H1 (cell line): ENCODE results near the gene RPL19. TPM values are rescaled to one million over a fixed set of nuclear protein-coding genes. Genes with fewer than 3 reads are reported as not detected.

ENCODE experiments used
- CTCF ChIA-PET: fragments of 300-600 bp; sonication (Branson Sonifier 250); formaldehyde crosslinking; loops from one replicate; lab custom pipeline; 2021; ENCODE audit not compliant: partially characterized antibody; lab: Charles Lee
- POLR2A ChIA-PET: fragments of 300-600 bp; sonication (Branson Sonifier 250); formaldehyde crosslinking; loops from one replicate; lab custom pipeline; 2021; ENCODE audit warnings: inconsistent platforms; ENCODE audit not compliant: partially characterized antibody; lab: Charles Lee
- DNase-seq, 2 experiments: peaks; one replicate each; pipeline versions ENCODE4 v3.0.0 to v3.0.0-alpha.2; 2010 to 2022; ENCODE audit warnings: low spot score in 2 of 2, low read depth in 1 of 2, mixed read lengths in 1 of 2
- FAIRE-seq: peaks from 2 replicates; lab custom pipeline; 2011; peaks lifted over from hg19 to GRCh38; lab: Jason Lieb, UNC
- H2AFZ ChIP-seq: 2 replicates; pipeline ENCODE4 v1.8.1; 2012; ENCODE audit warnings: low read length, inconsistent platforms
- H2AK5ac ChIP-seq: 2 replicates; pipeline ENCODE4 v1.6.1; 2013; ENCODE audit warnings: low read depth, low read length
- H2BK120ac ChIP-seq: replicated peaks from 2 replicates; pipeline ENCODE3; 2013; ENCODE audit warnings: low read depth, low read length, inconsistent platforms
- H2BK12ac ChIP-seq: 2 replicates; pipeline ENCODE4 v1.6.1; 2013; ENCODE audit warnings: low read depth, low read length
- H2BK15ac ChIP-seq: 2 replicates; pipeline ENCODE4 v1.6.1; 2013; ENCODE audit warnings: low read length
- H2BK20ac ChIP-seq: 2 replicates; pipeline ENCODE4 v1.6.1; 2013; ENCODE audit warnings: low read length
- H2BK5ac ChIP-seq: 2 replicates; pipeline ENCODE4 v1.6.1; 2013; ENCODE audit warnings: low read depth, low read length
- H3K14ac ChIP-seq: 2 replicates; pipeline ENCODE4 v1.6.1; 2013; ENCODE audit warnings: inconsistent platforms; ENCODE audit not compliant: insufficient read length
- H3K18ac ChIP-seq: 2 replicates; pipeline ENCODE4 v1.6.1; 2013; ENCODE audit warnings: low read length; ENCODE audit errors: extremely low read depth
- H3K23ac ChIP-seq: 2 replicates; pipeline ENCODE4 v1.6.1; 2013; ENCODE audit warnings: inconsistent platforms; ENCODE audit not compliant: insufficient read length
- H3K23me2 ChIP-seq: 2 replicates; pipeline ENCODE4 v1.6.1; 2013; ENCODE audit warnings: low read depth, low read length
- H3K27ac ChIP-seq: 2 replicates; pipeline ENCODE4 v1.6.1; 2011; ENCODE audit warnings: low read depth, low read length, inconsistent platforms
- H3K27me3 ChIP-seq, 4 experiments: replicated peaks in 1 of 4; 1 replicate in 1 of 4; 2 replicates in 3 of 4; pipeline versions ENCODE4 v1.6.1 to v1.8.1; 2011 to 2013; ENCODE audit warnings: low read length in 3 of 4, mild to moderate bottlenecking in 3 of 4, inconsistent platforms in 2 of 4, mixed read lengths in 2 of 4, moderate library complexity in 1 of 4; ENCODE audit not compliant: control insufficient read depth in 3 of 4, insufficient read depth in 3 of 4; ENCODE audit errors: extremely low read depth in 1 of 4
- H3K36me3 ChIP-seq, 4 experiments: 2 replicates each; pipeline versions ENCODE4 v1.6.1 to v1.8.1; 2011 to 2013; ENCODE audit warnings: mild to moderate bottlenecking in 4 of 4, low read length in 3 of 4, moderate library complexity in 2 of 4, control low read depth in 1 of 4, inconsistent platforms in 1 of 4; ENCODE audit not compliant: insufficient read depth in 4 of 4, control insufficient read depth in 2 of 4
- H3K4ac ChIP-seq: replicated peaks from 2 replicates; pipeline ENCODE3; 2013; ENCODE audit warnings: low read length, low read depth, mixed read lengths, inconsistent platforms; ENCODE audit not compliant: insufficient read length
- H3K4me1 ChIP-seq, 4 experiments: replicated peaks in 1 of 4; 1 replicate in 1 of 4; 2 replicates in 3 of 4; pipeline versions ENCODE4 v1.6.1 to v1.8.1; 2011 to 2013; ENCODE audit warnings: low read length in 3 of 4, inconsistent platforms in 2 of 4, mixed read lengths in 1 of 4; ENCODE audit not compliant: insufficient read depth in 4 of 4, control insufficient read depth in 3 of 4
- H3K4me2 ChIP-seq, 2 experiments: 2 replicates each; pipeline versions ENCODE4 v1.6.1 to v1.8.1; 2011 to 2013; ENCODE audit warnings: low read depth in 2 of 2, low read length in 2 of 2, control low read depth in 1 of 2, inconsistent platforms in 1 of 2, mild to moderate bottlenecking in 1 of 2; ENCODE audit not compliant: insufficient read depth in 1 of 2
- H3K4me3 ChIP-seq, 4 experiments: fragments of 200-600, 300-600 bp in 1 of 4; sonication (generic), shearing (Covaris generic), sonication (Bioruptor Twin) in 1 of 4; 2 replicates each; pipeline versions ENCODE4 v1.5.1 to v1.8.1; 2011 to 2016; ENCODE audit warnings: low read length in 4 of 4, low read depth in 3 of 4, control low read depth in 2 of 4, inconsistent platforms in 2 of 4, mild to moderate bottlenecking in 2 of 4, mixed read lengths in 1 of 4, moderate library complexity in 1 of 4; ENCODE audit not compliant: insufficient read depth in 2 of 4; ENCODE audit errors: extremely low read depth in 1 of 4
- H3K56ac ChIP-seq: replicated peaks from 2 replicates; pipeline ENCODE3; 2013; ENCODE audit warnings: low read depth, mild to moderate bottlenecking, mixed read lengths, low read length, inconsistent platforms; ENCODE audit not compliant: insufficient read length
- H3K79me1 ChIP-seq: 2 replicates; pipeline ENCODE4 v1.6.1; 2013; ENCODE audit warnings: low read depth, low read length, control low read depth
- H3K79me2 ChIP-seq, 2 experiments: 2 replicates each; pipeline versions ENCODE4 v1.6.1 to v1.8.1; 2012 to 2013; ENCODE audit warnings: low read length in 2 of 2, mild to moderate bottlenecking in 2 of 2, inconsistent platforms in 1 of 2; ENCODE audit not compliant: insufficient read depth in 2 of 2, control insufficient read depth in 1 of 2
- H3K9ac ChIP-seq, 4 experiments: replicated peaks in 1 of 4; 1 replicate in 1 of 4; 2 replicates in 3 of 4; pipeline versions ENCODE4 v1.6.1 to v1.8.1; 2011 to 2013; ENCODE audit warnings: low read depth in 3 of 4, low read length in 3 of 4, control low read depth in 2 of 4, mild to moderate bottlenecking in 2 of 4, moderate library complexity in 2 of 4, inconsistent platforms in 1 of 4; ENCODE audit errors: extremely low read depth in 1 of 4
- H3K9me3 ChIP-seq, 2 experiments: 2 replicates each; pipeline versions ENCODE4 v1.6.1 to v1.8.1; 2012 to 2013; ENCODE audit warnings: mild to moderate bottlenecking in 2 of 2, moderate library complexity in 2 of 2, control low read depth in 1 of 2, inconsistent platforms in 1 of 2, low read depth in 1 of 2, low read length in 1 of 2, mixed read lengths in 1 of 2; ENCODE audit not compliant: insufficient read depth in 2 of 2
- H4K20me1 ChIP-seq, 2 experiments: replicated peaks in 1 of 2; 2 replicates each; pipeline versions ENCODE3 to v1.8.1; 2011 to 2013; ENCODE audit warnings: inconsistent platforms in 2 of 2, low read length in 2 of 2, mild to moderate bottlenecking in 1 of 2; ENCODE audit not compliant: insufficient read depth in 2 of 2, control insufficient read depth in 1 of 2
- H4K5ac ChIP-seq: 2 replicates; pipeline ENCODE4 v1.6.1; 2013; ENCODE audit warnings: low read length, low read depth, mixed read lengths, inconsistent platforms; ENCODE audit not compliant: insufficient read length
- H4K8ac ChIP-seq: 2 replicates; pipeline ENCODE4 v1.8.0; 2013; ENCODE audit warnings: mild to moderate bottlenecking, moderate library complexity, low read length, inconsistent platforms; ENCODE audit not compliant: insufficient read depth; ENCODE audit errors: extremely low read depth
- H4K91ac ChIP-seq: replicated peaks from 2 replicates; pipeline ENCODE3; 2013; ENCODE audit warnings: low read length, mixed read lengths, inconsistent platforms; ENCODE audit not compliant: insufficient read length
- ATF2 ChIP-seq: IDR thresholded peaks from 2 replicates; pipeline ENCODE4 v1.6.1; 2012; ENCODE audit warnings: low read length, inconsistent platforms
- BRCA1 ChIP-seq: IDR thresholded peaks from 2 replicates; pipeline ENCODE4 v1.6.1; 2012; ENCODE audit warnings: low read depth, low read length, improper control_type of control experiment
- CHD2 ChIP-seq: IDR thresholded peaks from 2 replicates; pipeline ENCODE4 v1.6.1; 2012; ENCODE audit warnings: low read length, improper control_type of control experiment
- E2F6 ChIP-seq: IDR thresholded peaks from 2 replicates; pipeline ENCODE4 v1.6.1; 2012; ENCODE audit warnings: inconsistent platforms
- RFX5 ChIP-seq: IDR thresholded peaks from 2 replicates; pipeline ENCODE4 v1.6.1; 2011; ENCODE audit warnings: low read depth, low read length, improper control_type of control experiment, borderline replicate concordance
- RNF2 ChIP-seq: fragments of 200-900, 300-1000 bp; sonication (generic); IDR thresholded peaks from 2 replicates; pipeline ENCODE4 v1.7.1; 2016; ENCODE audit warnings: borderline replicate concordance, low read depth, mild to moderate bottlenecking, antibody characterized with exemption, low read length; ENCODE audit not compliant: poor library complexity, severe bottlenecking; ENCODE audit errors: missing control alignments
- SIRT6 ChIP-seq: IDR thresholded peaks from one replicate; pipeline ENCODE4 v1.7.1; 2012; ENCODE audit warnings: low read length, inconsistent platforms
- WGBS, 2 experiments: shearing (Covaris generic) in 1 of 2; methylation state at CpG; one replicate each; pipeline versions ENCODE4 v1.1.6 to v1.1.7; 2013 to 2015; ENCODE audit warnings: low lambda C conversion rate in 2 of 2, mixed read lengths in 2 of 2, inconsistent platforms in 1 of 2, low coverage in 1 of 2, missing lambda C conversion rate in 1 of 2; ENCODE audit not compliant: insufficient replicate concordance in 2 of 2, insufficient coverage in 1 of 2, insufficient read length in 1 of 2; ENCODE audit errors: extremely low coverage in 1 of 2, missing lambda C conversion rate in 1 of 2; 5-methylcytosine and 5-hydroxymethylcytosine counted together
- polyA plus RNA-seq, 7 experiments: library from polyadenylated mRNA; depleted of rRNA in 3 of 7; stranded (reverse) in 5 of 7; unstranded in 2 of 7; fragments of >200 nt in 5 of 7; fragments of 200-250 nt in 2 of 7; gene quantifications; 1 replicate in 5 of 7; 2 replicates in 1 of 7; 4 replicates in 1 of 7; pipeline versions ENCODE4 v1.2.1 to v1.2.3, GENCODE V29; 2011 to 2013; ENCODE audit warnings: missing spikeins in 2 of 7, mixed read lengths in 2 of 7
- total RNA-seq: library from RNA; stranded (reverse); fragmentation: NEBNext Ultra II Directional; extraction: Animal tissue kit (Norgen Biotek cat#: 25700); gene quantifications from 2 replicates; pipeline ENCODE4 v1.2.1, GENCODE V29; 2021

Gene RPL19
- total and polyA plus RNA-seq, 2 of the 8 experiments (the other 6 are each of a cell fraction or from before 2014, with no cell fraction given), result 2,108 to 2,182 TPM

DNA sequence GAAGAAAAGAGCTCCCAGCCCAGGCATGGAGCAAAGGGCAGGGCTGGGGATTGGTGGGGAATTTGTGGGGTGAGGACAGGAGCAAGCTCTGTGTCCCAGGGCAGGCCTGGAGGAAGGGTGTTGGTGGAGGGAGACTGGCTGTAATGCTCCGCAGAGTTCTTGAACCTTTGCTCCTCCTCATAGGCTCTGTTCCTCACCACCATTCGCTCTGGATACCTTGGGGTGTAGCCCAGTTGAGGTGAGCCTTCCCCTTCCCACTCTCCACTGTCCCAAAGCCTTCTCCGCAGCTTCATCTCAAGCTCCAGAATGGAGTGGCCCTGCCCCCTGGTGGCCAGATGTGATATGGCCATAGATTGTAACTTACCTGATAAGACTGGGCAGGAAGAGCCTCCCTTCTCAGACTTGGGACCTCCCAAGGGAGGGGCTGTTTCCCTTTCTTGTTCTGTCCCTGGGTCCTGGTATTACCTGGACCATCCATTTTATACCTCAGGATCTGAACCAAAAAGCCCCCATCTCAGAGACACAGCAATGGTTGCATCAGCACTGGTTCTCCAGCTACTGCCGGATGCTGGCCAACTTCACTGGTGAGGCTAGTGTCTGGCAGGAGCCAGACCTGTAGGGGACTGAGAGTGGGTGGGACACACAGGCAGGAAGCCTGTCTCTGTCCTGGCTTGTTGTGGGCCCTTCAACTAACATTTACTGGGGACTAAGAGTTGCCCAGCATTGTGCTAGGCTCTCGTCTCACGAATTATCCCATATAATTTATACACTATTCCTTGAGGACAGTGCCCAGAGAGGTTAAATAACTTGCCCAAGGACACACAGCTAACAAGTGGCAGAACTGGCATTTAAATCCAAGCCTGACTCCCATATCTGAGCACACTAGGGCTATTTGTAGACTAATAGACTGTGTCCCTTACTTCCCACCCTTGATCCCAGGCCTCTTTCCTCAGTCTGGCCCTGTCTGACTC, 44.8 kb downstream of the RPL19 start:
- Histone ChIP-seq H3K23ac (no peak overlapping the region), H4K91ac (no peak overlapping the region), H3K23me2 (peaks cover under 1% of the 10 kb centered on the region; the same call in 1 of the 2 replicates), H3K9ac (no peak overlapping the region), H3K4me2 (0 out of 4 replicates have a peak overlapping the region, but pooled peaks of 1 of the 2 experiments have one; percentile 9), H3K9me3 (no peaks in the 10 kb centered on the region), H3K18ac (peak overlapping the region; percentile 64; the same call in 1 of the 2 replicates), H4K5ac (no peak overlapping the region), H2AK5ac (no peak overlapping the region), H2BK120ac (no peak overlapping the region), H2BK15ac (peak overlapping the region; percentile 50; the same call in 1 of the 2 replicates), H3K56ac (no peak overlapping the region), H3K79me1 (no peaks in the 10 kb centered on the region), H3K27me3 (no peaks in the 10 kb centered on the region), H2BK20ac (no peak overlapping the region), H3K27ac (no peak overlapping the region), H2BK5ac (no peak overlapping the region), H2AFZ (0 out of 2 replicates have a peak overlapping the region, but pooled peaks have one; percentile 60), H3K36me3 (no peaks in the 10 kb centered on the region), H3K14ac (no peak overlapping the region), H4K20me1 (no peaks in the 10 kb centered on the region), H3K4ac (no peak overlapping the region), H2BK12ac (0 out of 2 replicates have a peak overlapping the region, but pooled peaks have one; percentile 20), H3K4me1 (peaks cover 0 to 9% (median 5%) of the 10 kb centered on the region in 4 experiments; a peak in 6 of 7 replicates), H3K4me3 (no peak overlapping the region), H4K8ac (no peak overlapping the region; the same call in 1 of the 2 replicates), H3K79me2 (no peaks in the 10 kb centered on the region)
- WGBS, 2 experiments, result 48% methylated on average over 6 of the region's 6 CpGs; no CpG with 5 or more reads in 1 of the 2 experiments
- FAIRE-seq, result peak; percentile 97
- ChIA-PET POLR2A (interaction anchor here (0.7 to 9.0 kb wide), 12 partner anchors 8 to 216 kb away, joined by 3 to 113 read pairs (median 4); partner anchors contain the start of genes CDK12 and RPL19), CTCF (interaction anchor here (0.6 to 22.6 kb wide), 43 partner anchors 5 to 841 kb away, joined by 3 to 982 read pairs (median 4); partner anchors contain the start of genes ARL5C, PLXDC1, RPL19 and RPL23)
- peak; percentile 93 to 99 for DNase-seq
- TF ChIP-seq CHD2, result no peak
- no peak for TF ChIP-seq ATF2
- TF ChIP-seq SIRT6, result no peak
- no peak for TF ChIP-seq RFX5
- TF ChIP-seq BRCA1, result no peak
- TF ChIP-seq RNF2, result no peak
- no peak for TF ChIP-seq E2F6
